Trophoblast cell (in vitro differentiated cells and primary cell): ENCODE results near the gene GRK2.

Experiments used
- DNase-seq, 2 donors: peaks; one replicate each; pipeline ENCODE4 v3.0.0-alpha.2; 2016
- H2AFZ ChIP-seq: 2 replicates; pipeline ENCODE4 v1.6.1; 2013; ENCODE audit warnings: low read length, moderate library complexity, mild to moderate bottlenecking; ENCODE audit not compliant: insufficient read depth, poor library complexity
- H2AK5ac ChIP-seq: 2 replicates; pipeline ENCODE4 v1.6.1; 2013; ENCODE audit warnings: mild to moderate bottlenecking, low read length
- H2BK120ac ChIP-seq: 2 replicates; pipeline ENCODE4 v1.6.1; 2013; ENCODE audit warnings: low read length, mild to moderate bottlenecking, moderate library complexity; ENCODE audit not compliant: insufficient read depth, poor library complexity
- H2BK12ac ChIP-seq: 2 replicates; pipeline ENCODE4 v1.6.1; 2013; ENCODE audit warnings: mild to moderate bottlenecking, low read length, moderate library complexity
- H2BK5ac ChIP-seq: 2 replicates; pipeline ENCODE4 v1.6.1; 2013; ENCODE audit warnings: low read length, low read depth, moderate library complexity, mild to moderate bottlenecking; ENCODE audit not compliant: poor library complexity
- H3K14ac ChIP-seq: 2 replicates; pipeline ENCODE4 v1.6.1; 2013; ENCODE audit warnings: mild to moderate bottlenecking, low read length
- H3K18ac ChIP-seq: 2 replicates; pipeline ENCODE4 v1.6.1; 2013; ENCODE audit warnings: mild to moderate bottlenecking, low read length
- H3K23ac ChIP-seq: 2 replicates; pipeline ENCODE4 v1.6.1; 2013; ENCODE audit warnings: low read length
- H3K27ac ChIP-seq: 2 replicates; pipeline ENCODE4 v1.5.1; 2013; ENCODE audit warnings: low read depth, mild to moderate bottlenecking, inconsistent platforms, low read length, moderate library complexity
- H3K27me3 ChIP-seq: 2 replicates; pipeline ENCODE4 v1.6.1; 2013; ENCODE audit warnings: inconsistent platforms, mild to moderate bottlenecking, low read length, moderate library complexity; ENCODE audit not compliant: insufficient read depth
- H3K36me3 ChIP-seq, 2 experiments: 1 replicate in 1 of 2; 2 replicates in 1 of 2; pipeline ENCODE4 v1.6.1; 2013; ENCODE audit warnings: low read length in 2 of 2, mild to moderate bottlenecking in 2 of 2, moderate library complexity in 1 of 2; ENCODE audit not compliant: insufficient read depth in 2 of 2, control insufficient read depth in 1 of 2
- H3K4ac ChIP-seq: 2 replicates; pipeline ENCODE4 v1.6.1; 2013; ENCODE audit warnings: low read depth, mild to moderate bottlenecking, low read length, moderate library complexity
- H3K4me1 ChIP-seq, 2 experiments: 1 replicate in 1 of 2; 2 replicates in 1 of 2; pipeline ENCODE4 v1.6.1; 2013; ENCODE audit warnings: low read length in 2 of 2, mild to moderate bottlenecking in 2 of 2, moderate library complexity in 1 of 2; ENCODE audit not compliant: insufficient read depth in 2 of 2, control insufficient read depth in 1 of 2
- H3K4me2 ChIP-seq: 2 replicates; pipeline ENCODE4 v1.6.1; 2013; ENCODE audit warnings: inconsistent platforms, mild to moderate bottlenecking, low read length, moderate library complexity
- H3K4me3 ChIP-seq: 2 replicates; pipeline ENCODE4 v1.5.1; 2013; ENCODE audit warnings: mild to moderate bottlenecking, low read depth, low read length, inconsistent platforms
- H3K79me1 ChIP-seq: one replicate; pipeline ENCODE4 v1.6.1; 2013; ENCODE audit warnings: low read length
- H3K79me2 ChIP-seq: 2 replicates; pipeline ENCODE4 v1.6.1; 2013; ENCODE audit warnings: low read length, mild to moderate bottlenecking; ENCODE audit not compliant: control insufficient read depth, insufficient read depth, poor library complexity
- H3K9ac ChIP-seq: 2 replicates; pipeline ENCODE4 v1.6.1; 2013; ENCODE audit warnings: mild to moderate bottlenecking, low read length
- H3K9me3 ChIP-seq: 2 replicates; pipeline ENCODE4 v1.6.1; 2013; ENCODE audit warnings: low read depth, mild to moderate bottlenecking, control low read depth, inconsistent platforms, low read length; ENCODE audit not compliant: insufficient read depth
- H4K12ac ChIP-seq: 2 replicates; pipeline ENCODE4 v1.6.1; 2013; ENCODE audit warnings: low read depth, mild to moderate bottlenecking, low read length, moderate library complexity
- H4K8ac ChIP-seq: 2 replicates; pipeline ENCODE4 v1.6.1; 2013; ENCODE audit warnings: low read depth, mild to moderate bottlenecking, low read length, moderate library complexity
- H4K91ac ChIP-seq: one replicate; pipeline ENCODE4 v1.6.1; 2013; ENCODE audit warnings: low read depth, mild to moderate bottlenecking, low read length, moderate library complexity
- WGBS: extraction: QIAGEN DNeasy Blood & Tissue Kit; methylation state at CpG from one replicate; pipeline ENCODE4 v1.1.7; 2013; ENCODE audit warnings: missing lambda C conversion rate; ENCODE audit not compliant: insufficient read length, insufficient coverage; ENCODE audit errors: extremely low coverage; 5-methylcytosine and 5-hydroxymethylcytosine counted together

GRK2 gene

DNA sequence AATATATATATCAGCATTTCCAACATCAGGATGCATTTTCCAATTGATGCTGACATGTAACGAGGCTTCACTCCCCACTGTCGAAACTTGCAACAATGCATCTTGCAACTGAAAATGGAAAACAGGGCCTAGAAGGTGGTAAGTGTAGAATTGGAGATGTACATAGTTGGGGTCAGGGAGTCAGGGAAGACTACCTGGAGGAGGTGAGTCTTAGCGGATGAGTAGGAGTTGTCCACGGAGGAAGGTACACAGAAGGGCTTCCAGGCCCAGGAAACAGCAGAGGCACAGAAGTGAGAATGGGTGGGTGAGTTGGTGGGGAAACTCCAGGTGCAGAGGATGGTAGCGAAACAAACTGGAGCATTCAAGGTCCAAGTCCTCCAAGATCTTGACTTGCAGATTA lies 2.0 kb upstream of the GRK2 start:
- no peak overlapping the region for H3K23ac ChIP-seq
- H3K4me2 ChIP-seq: no peak overlapping the region
- H3K9ac ChIP-seq: no peak overlapping the region
- H3K9me3 ChIP-seq: no peaks in the 10 kb centered on the region
- no peak overlapping the region for H2AFZ ChIP-seq
- no peak overlapping the region for H3K4ac ChIP-seq
- no peak overlapping the region for H2BK5ac ChIP-seq
- H3K18ac ChIP-seq: no peak overlapping the region
- H3K36me3 ChIP-seq: peaks cover 10 to 11% of the 10 kb centered on the region in 2 experiments
- H3K27me3 ChIP-seq: no peaks in the 10 kb centered on the region
- H3K14ac ChIP-seq: no peak overlapping the region
- no peak overlapping the region for H2BK12ac ChIP-seq
- no peak for DNase-seq
- H3K4me1 ChIP-seq: peaks cover 15 to 25% of the 10 kb centered on the region in 2 experiments
- H3K27ac ChIP-seq: no peak overlapping the region
- no peak overlapping the region for H3K4me3 ChIP-seq
- H2BK120ac ChIP-seq: no peak overlapping the region
- no peak overlapping the region for H2AK5ac ChIP-seq
- no peak overlapping the region for H4K12ac ChIP-seq
- H4K91ac ChIP-seq: no peak overlapping the region
- no CpG with 5 or more reads among the region's 5 CpGs for WGBS
- H3K79me2 ChIP-seq: peaks cover 9% of the 10 kb centered on the region
- no peak overlapping the region for H4K8ac ChIP-seq
- H3K79me1 ChIP-seq: peaks cover 10% of the 10 kb centered on the region

DNA sequence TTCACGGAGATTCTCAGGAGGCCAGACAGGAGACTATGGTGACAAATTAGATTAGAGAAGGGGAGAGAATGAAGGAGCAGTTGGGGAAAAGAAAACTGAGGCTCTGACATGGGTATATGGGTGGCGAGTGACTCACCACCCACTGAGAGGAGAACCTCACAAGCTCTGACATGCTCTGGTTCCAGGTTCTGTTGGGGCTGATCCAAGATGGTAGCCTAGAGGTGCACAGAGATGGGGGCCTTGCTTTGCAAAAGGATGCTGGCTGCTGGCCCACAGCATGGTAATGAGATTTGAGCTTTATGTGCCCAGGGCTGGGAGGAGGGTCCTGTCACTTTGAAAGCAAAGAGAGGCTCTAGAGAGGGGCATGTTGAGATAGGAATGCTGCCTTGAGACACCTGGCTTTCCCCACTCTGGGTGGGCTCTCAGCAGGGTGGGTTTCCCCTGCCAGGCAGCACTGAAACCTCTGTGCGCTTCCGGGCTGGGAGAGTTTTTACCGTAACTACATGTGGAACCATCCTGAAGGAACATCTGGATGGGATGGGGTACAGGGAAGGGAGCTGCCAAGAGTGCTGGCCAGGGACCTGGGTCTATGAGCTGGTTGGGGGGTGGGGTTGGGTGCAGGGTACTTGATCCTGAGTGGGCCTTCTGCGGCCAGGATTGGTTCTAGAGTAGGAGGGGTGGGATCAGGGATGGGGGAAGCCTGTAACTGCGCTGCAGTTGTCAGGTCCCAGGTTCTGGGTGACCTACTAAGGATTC lies 1.2 kb upstream of the GRK2 start:
- H3K4me3 ChIP-seq: no peak overlapping the region
- peaks cover 23 to 33% of the 10 kb centered on the region in 2 experiments for H3K4me1 ChIP-seq
- H3K14ac ChIP-seq: no peak overlapping the region
- H3K18ac ChIP-seq: no peak overlapping the region
- peaks cover 10 to 11% of the 10 kb centered on the region in 2 experiments for H3K36me3 ChIP-seq
- no peak overlapping the region for H3K9ac ChIP-seq
- no peak overlapping the region for H4K91ac ChIP-seq
- no peak overlapping the region for H4K8ac ChIP-seq
- no peak overlapping the region for H2BK5ac ChIP-seq
- no peaks in the 10 kb centered on the region for H3K27me3 ChIP-seq
- no peaks in the 10 kb centered on the region for H3K9me3 ChIP-seq
- H2BK12ac ChIP-seq: no peak overlapping the region
- no peak overlapping the region for H2AK5ac ChIP-seq
- H3K79me2 ChIP-seq: peaks cover 11% of the 10 kb centered on the region
- no peak overlapping the region for H3K23ac ChIP-seq
- no peak overlapping the region for H3K27ac ChIP-seq
- no peak for DNase-seq
- no peak overlapping the region for H2BK120ac ChIP-seq
- H2AFZ ChIP-seq: no peak overlapping the region
- no peak overlapping the region for H3K4me2 ChIP-seq
- H4K12ac ChIP-seq: no peak overlapping the region
- no CpG with 5 or more reads among the region's 7 CpGs for WGBS
- no peak overlapping the region for H3K4ac ChIP-seq
- peaks cover 10% of the 10 kb centered on the region for H3K79me1 ChIP-seq

DNA sequence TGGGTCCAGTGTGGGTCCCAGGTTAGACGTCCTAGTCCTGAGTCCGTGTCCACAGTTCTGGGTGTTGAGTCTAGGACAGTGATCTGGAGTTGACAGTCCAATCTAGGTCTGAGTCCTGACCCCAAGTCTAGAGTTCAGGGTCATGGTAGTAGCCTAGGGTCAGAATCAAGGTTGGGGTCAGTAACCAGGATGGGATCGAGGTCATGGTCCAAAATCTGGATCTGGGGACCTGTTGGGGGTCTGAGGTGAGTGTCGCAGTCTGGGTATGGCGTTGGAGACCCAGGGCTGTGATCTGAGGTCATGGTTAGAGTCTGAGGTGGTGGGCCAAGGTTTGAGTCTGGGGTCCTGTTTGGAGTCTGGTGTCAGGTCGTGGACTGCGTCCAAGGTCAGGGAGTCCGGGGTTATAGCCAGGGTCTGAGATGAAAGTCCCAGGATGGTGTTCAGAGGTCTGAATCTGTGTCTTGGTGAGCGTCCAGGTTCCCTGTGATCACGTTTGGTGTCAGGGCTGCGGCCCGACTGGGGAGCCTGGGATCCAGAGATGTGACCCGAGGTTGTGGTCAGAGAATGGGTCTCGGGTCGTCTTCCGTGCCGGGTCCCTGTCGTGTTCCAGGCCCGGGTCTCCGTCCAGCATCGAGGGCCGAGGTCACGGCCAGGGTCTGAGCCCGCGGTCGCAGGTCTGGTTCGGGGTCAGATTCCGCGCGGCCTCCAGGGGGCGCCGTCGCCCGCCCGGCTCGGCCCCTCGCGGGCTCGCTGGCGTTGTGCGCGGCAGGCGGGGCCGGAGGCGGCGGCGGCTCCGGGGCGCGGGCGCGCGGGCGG lies 432 bp upstream of the GRK2 start:
- peak; percentile 63 to 87 for DNase-seq
- WGBS: no CpG with 5 or more reads among the region's 54 CpGs
- H4K8ac ChIP-seq: peak overlapping the region; percentile 16

DNA sequence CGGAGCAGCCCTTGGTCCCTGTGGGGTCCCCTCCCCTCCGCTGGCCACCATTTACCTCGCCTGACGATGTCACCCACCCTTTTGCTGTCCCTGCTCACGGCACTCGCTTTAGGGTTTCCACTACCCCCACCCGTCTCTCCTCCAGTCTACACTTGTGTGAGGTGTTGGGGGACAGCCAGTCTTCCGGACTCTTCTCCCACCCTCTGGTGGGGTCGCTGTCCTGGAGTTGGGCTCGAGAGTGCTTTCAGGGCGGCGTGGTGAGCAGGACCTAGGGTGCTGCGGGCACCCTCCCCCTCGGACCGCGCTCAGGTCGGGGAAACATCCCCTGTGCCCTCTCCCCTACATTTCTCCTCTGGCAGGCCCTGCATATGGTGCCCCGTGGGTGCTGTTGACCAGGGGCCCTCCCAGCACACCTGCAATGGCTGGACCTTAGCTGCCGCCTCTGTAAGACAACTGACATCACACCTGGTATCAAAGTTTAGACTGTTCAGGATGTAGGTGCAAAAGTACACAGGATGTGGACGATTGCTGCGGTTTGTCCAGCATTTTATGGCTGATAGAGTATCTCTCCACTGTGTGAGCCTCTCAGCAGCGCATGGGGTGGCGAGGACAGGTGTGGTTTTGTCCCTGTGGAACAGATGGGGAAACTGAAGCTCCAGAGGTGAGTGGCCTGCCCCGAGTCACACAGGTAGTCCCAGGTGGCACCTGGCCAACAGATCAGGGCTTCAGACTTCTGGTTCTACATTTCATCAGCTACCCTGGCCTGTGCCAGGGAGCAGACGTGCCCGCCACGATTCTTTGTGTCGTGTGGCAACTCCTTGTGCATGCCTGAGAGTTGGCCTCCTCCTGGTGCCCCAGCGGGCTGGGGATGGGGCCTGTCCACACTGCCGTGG lies 1.2 kb downstream of the GRK2 start:
- H2AFZ ChIP-seq: no peak overlapping the region
- DNase-seq: peak in 1 of 2 donors; percentile 31
- no peak overlapping the region for H2BK5ac ChIP-seq
- peak overlapping the region; percentile 82 for H4K91ac ChIP-seq
- H3K79me2 ChIP-seq: peaks cover 12% of the 10 kb centered on the region
- H3K9me3 ChIP-seq: no peaks in the 10 kb centered on the region
- peak overlapping the region; percentile 92 for H3K4me2 ChIP-seq
- H3K14ac ChIP-seq: peak overlapping the region; percentile 73
- H3K27me3 ChIP-seq: no peaks in the 10 kb centered on the region
- peak overlapping the region; percentile 19 for H2BK120ac ChIP-seq
- no peak overlapping the region for H3K23ac ChIP-seq
- peaks cover 29 to 35% of the 10 kb centered on the region in 2 experiments for H3K4me1 ChIP-seq
- H3K27ac ChIP-seq: no peak overlapping the region
- no CpG with 5 or more reads among the region's 30 CpGs for WGBS
- peaks cover 7% of the 10 kb centered on the region for H3K79me1 ChIP-seq
- H3K18ac ChIP-seq: peak overlapping the region; percentile 50
- H3K4ac ChIP-seq: peak overlapping the region; percentile 82
- H2BK12ac ChIP-seq: no peak overlapping the region
- H3K4me3 ChIP-seq: peak overlapping the region; percentile 84
- H2AK5ac ChIP-seq: peak overlapping the region; percentile 61
- peaks cover 17% of the 10 kb centered on the region in 2 experiments for H3K36me3 ChIP-seq
- peak overlapping the region; percentile 63 for H4K12ac ChIP-seq
- peak overlapping the region; percentile 61 for H4K8ac ChIP-seq
- peak overlapping the region; percentile 75 for H3K9ac ChIP-seq

More for the DNA sequence above, 432 bp upstream of the GRK2 start:
- Histone ChIP-seq H3K9ac (peak overlapping the region; percentile 33), H3K4me1 (peaks cover 29 to 39% of the 10 kb centered on the region in 2 experiments), H2BK120ac (no peak overlapping the region), H4K91ac (peak overlapping the region; percentile 30), H3K23ac (no peak overlapping the region), H2AFZ (no peak overlapping the region), H3K9me3 (no peaks in the 10 kb centered on the region), H2AK5ac (no peak overlapping the region), H3K18ac (no peak overlapping the region), H3K4me2 (peak overlapping the region; percentile 44), H3K79me1 (peaks cover 10% of the 10 kb centered on the region), H3K79me2 (peaks cover 11% of the 10 kb centered on the region), H3K27me3 (no peaks in the 10 kb centered on the region), H3K14ac (no peak overlapping the region), H3K4ac (no peak overlapping the region), H4K12ac (peak overlapping the region; percentile 20), H3K36me3 (peaks cover 10 to 11% of the 10 kb centered on the region in 2 experiments), H3K27ac (no peak overlapping the region), H2BK12ac (peak overlapping the region; percentile 14), H3K4me3 (no peak overlapping the region), H2BK5ac (no peak overlapping the region)
